ENCODE results near the gene FMO5. TPM values are rescaled to one million over a fixed set of nuclear protein-coding genes. Genes with fewer than 3 reads are reported as not detected.

The FMO5 gene
- total RNA-seq, 1 experiment from 2014 or later = 2.8 TPM

DNA sequence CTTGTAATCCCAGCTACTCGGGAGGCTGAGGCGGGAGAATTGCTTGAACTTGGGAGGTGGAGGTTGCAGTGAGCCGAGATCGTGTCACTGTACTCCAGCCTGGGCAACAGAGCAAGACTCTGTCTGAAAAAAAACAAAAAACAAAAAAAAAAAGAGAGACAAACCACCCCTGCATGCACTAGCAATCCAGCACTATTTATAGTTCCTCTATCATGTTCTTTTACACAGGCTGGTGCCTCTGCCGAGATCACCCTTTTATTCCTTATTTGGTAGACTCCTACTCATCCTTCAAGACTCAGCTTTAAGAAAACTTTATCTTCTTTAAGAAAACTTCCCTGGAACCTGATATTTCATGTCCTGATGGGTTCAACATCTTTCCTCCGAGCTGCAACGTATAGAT is 10.8 kb downstream of the FMO5 start:
- Histone ChIP-seq H3K27me3 (ENCODE audit: low read length) (no peaks in the 10 kb centered on the region), H3K79me2 (ENCODE audit: low read length) (no peaks in the 10 kb centered on the region), H3K9me3 (ENCODE audit: low read length) (no peaks in the 10 kb centered on the region), H3K36me3 (ENCODE audit: low read depth, low read length) (no peaks in the 10 kb centered on the region), H3F3A (ENCODE audit: low read length, unreplicated experiment) (no peaks in the 10 kb centered on the region), H3K27ac (ENCODE audit: low read length) (no peak overlapping the region), H2AFZ (ENCODE audit: low read length) (no peak overlapping the region), H3K4me3 (ENCODE audit: low read length) (no peak overlapping the region), H3K4me2 (ENCODE audit: low read length) (no peak overlapping the region), H3K9me2 (replicated peaks; ENCODE audit: low read length) (no peaks in the 10 kb centered on the region), H3K4me1 (ENCODE audit: insufficient read depth, low read length) (peaks cover 8% of the 10 kb centered on the region), H3K9ac (ENCODE audit: low read length) (no peak overlapping the region), H4K20me1 (ENCODE audit: low read length) (no peaks in the 10 kb centered on the region)
- ChIA-PET CTCF (no interaction called here), POLR2A (ENCODE audit: unreplicated experiment) (no interaction called here)
- intact Hi-C loops (cut with micrococcal nuclease) = no loop called here
- no peak for DNase-seq
- no TSS peak for BruUV-seq (replicated peaks)
- TF ChIP-seq EZH2phosphoT487 (IDR thresholded peaks at IDR 0.05; ENCODE audit: borderline replicate concordance, low read length) (no peak), EZH2 (IDR thresholded peaks at IDR 0.05; ENCODE audit: low read length, unreplicated experiment) (no peak)
- TF ChIP-seq, protein P1, sequence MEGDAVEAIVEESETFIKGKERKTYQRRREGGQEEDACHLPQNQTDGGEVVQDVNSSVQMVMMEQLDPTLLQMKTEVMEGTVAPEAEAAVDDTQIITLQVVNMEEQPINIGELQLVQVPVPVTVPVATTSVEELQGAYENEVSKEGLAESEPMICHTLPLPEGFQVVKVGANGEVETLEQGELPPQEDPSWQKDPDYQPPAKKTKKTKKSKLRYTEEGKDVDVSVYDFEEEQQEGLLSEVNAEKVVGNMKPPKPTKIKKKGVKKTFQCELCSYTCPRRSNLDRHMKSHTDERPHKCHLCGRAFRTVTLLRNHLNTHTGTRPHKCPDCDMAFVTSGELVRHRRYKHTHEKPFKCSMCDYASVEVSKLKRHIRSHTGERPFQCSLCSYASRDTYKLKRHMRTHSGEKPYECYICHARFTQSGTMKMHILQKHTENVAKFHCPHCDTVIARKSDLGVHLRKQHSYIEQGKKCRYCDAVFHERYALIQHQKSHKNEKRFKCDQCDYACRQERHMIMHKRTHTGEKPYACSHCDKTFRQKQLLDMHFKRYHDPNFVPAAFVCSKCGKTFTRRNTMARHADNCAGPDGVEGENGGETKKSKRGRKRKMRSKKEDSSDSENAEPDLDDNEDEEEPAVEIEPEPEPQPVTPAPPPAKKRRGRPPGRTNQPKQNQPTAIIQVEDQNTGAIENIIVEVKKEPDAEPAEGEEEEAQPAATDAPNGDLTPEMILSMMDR (conservative IDR thresholded peaks at IDR 0.05; ENCODE audit: low read depth, low read length) = no peak
- no peak for ATAC-seq

DNA sequence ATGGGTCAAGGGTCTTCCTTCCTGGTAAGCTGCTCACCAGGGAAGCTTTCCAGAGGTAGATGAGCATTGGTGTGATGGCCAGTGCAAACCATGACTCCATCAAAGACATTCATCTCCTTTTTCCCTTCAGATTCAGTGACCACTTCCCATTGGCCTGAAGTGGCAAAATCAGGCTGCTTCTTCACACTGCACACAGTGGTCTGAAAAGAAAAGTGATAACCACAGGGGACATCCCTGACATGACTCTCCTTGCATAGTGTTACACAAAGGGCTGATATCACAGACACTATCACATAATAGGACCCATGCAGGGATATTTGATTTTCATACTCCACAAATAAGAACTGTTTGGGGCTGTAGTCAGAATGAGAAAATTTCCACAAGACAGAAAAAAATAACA is 11.9 kb downstream of the FMO5 start:
- H3K36me3 ChIP-seq (ENCODE audit: low read depth, low read length) = no peaks in the 10 kb centered on the region
- ATAC-seq (no peak), DNase-seq (no peak)
- H4K20me1 ChIP-seq (ENCODE audit: low read length) = no peaks in the 10 kb centered on the region
- no peaks in the 10 kb centered on the region for H3K9me3 ChIP-seq (ENCODE audit: low read length)
- intact Hi-C loops (cut with micrococcal nuclease) = no loop called here
- H3F3A ChIP-seq (ENCODE audit: low read length, unreplicated experiment) = no peaks in the 10 kb centered on the region
- no peaks in the 10 kb centered on the region for H3K9me2 ChIP-seq (replicated peaks; ENCODE audit: low read length)
- H3K79me2 ChIP-seq (ENCODE audit: low read length) = no peaks in the 10 kb centered on the region
- BruUV-seq (replicated peaks) = no TSS peak
- TF ChIP-seq EZH2 (IDR thresholded peaks at IDR 0.05; ENCODE audit: low read length, unreplicated experiment) (no peak), EZH2phosphoT487 (IDR thresholded peaks at IDR 0.05; ENCODE audit: borderline replicate concordance, low read length) (no peak)
- TF ChIP-seq, protein P1 (conservative IDR thresholded peaks at IDR 0.05; ENCODE audit: low read depth, low read length) = no peak
- H3K9ac ChIP-seq (ENCODE audit: low read length) = no peak overlapping the region
- no peak overlapping the region for H2AFZ ChIP-seq (ENCODE audit: low read length)
- CTCF ChIA-PET = no interaction called here
- H3K27ac ChIP-seq (ENCODE audit: low read length) = no peak overlapping the region
- H3K4me3 ChIP-seq (ENCODE audit: low read length) = no peak overlapping the region
- H3K4me1 ChIP-seq (ENCODE audit: insufficient read depth, low read length) = peaks cover 8% of the 10 kb centered on the region
- POLR2A ChIA-PET (ENCODE audit: unreplicated experiment) = no interaction called here
- no peaks in the 10 kb centered on the region for H3K27me3 ChIP-seq (ENCODE audit: low read length)
- no peak overlapping the region for H3K4me2 ChIP-seq (ENCODE audit: low read length)

DNA sequence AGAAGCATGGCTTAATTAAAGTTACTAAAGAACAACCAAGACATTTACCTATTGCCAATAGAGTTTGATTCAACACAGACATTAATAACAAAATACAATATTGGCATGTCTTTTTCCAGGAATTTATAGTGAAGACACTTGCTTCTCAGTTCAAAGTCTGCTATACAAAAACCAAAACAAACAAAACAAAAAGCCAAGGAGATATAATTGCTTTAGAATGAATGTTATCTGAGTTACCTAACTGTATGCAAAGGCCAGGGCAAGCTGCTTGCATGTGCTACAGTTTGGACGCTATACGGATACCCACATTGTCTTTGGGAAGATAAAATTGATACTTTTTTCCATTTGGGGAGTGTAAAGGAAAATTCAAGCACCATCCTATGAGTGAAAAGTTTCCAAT is 13.6 kb downstream of the FMO5 start:
- intact Hi-C loops (cut with micrococcal nuclease) = no loop called here
- Histone ChIP-seq H2AFZ (ENCODE audit: low read length) (no peak overlapping the region), H3K9ac (ENCODE audit: low read length) (no peak overlapping the region), H3F3A (ENCODE audit: low read length, unreplicated experiment) (no peaks in the 10 kb centered on the region), H3K9me3 (ENCODE audit: low read length) (no peaks in the 10 kb centered on the region), H3K4me1 (ENCODE audit: insufficient read depth, low read length) (peaks cover 8% of the 10 kb centered on the region), H4K20me1 (ENCODE audit: low read length) (no peaks in the 10 kb centered on the region), H3K27ac (ENCODE audit: low read length) (no peak overlapping the region), H3K4me2 (ENCODE audit: low read length) (no peak overlapping the region), H3K27me3 (ENCODE audit: low read length) (no peaks in the 10 kb centered on the region), H3K79me2 (ENCODE audit: low read length) (no peaks in the 10 kb centered on the region), H3K9me2 (replicated peaks; ENCODE audit: low read length) (no peaks in the 10 kb centered on the region), H3K36me3 (ENCODE audit: low read depth, low read length) (no peaks in the 10 kb centered on the region), H3K4me3 (ENCODE audit: low read length) (no peak overlapping the region)
- CTCF ChIA-PET = no interaction called here
- TF ChIP-seq, protein P1 (conservative IDR thresholded peaks at IDR 0.05; ENCODE audit: low read depth, low read length) = no peak
- TF ChIP-seq EZH2phosphoT487 (IDR thresholded peaks at IDR 0.05; ENCODE audit: borderline replicate concordance, low read length) (no peak), EZH2 (IDR thresholded peaks at IDR 0.05; ENCODE audit: low read length, unreplicated experiment) (no peak)
- POLR2A ChIA-PET (ENCODE audit: unreplicated experiment) = no interaction called here
- BruUV-seq (replicated peaks) = no TSS peak
- DNase-seq (no peak), ATAC-seq (no peak)
